NCI-H1417 treated with DMSO at 0.1 percent for 48 hours (cell line): ENCODE measurements around the gene KRTAP10-9.
A peak's percentile ranks its signal among the peaks of the same experiment; 100 is the strongest.
"Not testable (repeated sequence)": the region's sequence is repeated elsewhere in the genome, so short reads cannot be mapped to it uniquely, and the experiment has no call there.

Experiments used
- DNase-seq: peaks from one replicate; lab custom pipeline; 2025; lab: John Stamatoyannopoulos, UW

Gene KRTAP10-9

GRCh38 chr21:44615466-44615865, 11.4 kb upstream of the KRTAP10-9 start:
- no peak for DNase-seq

GRCh38 chr21:44615911-44616590, 10.8 kb upstream of the KRTAP10-9 start:
- no peak for DNase-seq

DNA sequence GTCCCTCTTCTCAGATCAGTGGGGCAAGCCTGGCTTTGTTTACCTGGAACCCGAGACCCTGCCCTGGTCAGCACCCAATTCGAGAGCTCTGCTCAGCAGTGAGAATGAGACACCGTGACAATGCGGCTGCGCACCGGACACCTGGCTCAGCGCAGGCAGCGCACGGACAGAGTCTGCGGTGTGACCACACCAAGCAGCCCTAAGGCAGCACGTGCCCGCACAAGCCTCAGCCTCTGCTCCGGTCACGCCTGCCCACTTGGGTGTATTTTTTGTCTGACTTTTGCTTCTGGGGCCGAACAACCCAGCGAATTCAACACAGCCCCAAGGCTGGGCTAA, 10.3 kb upstream of the KRTAP10-9 start:
- no peak for DNase-seq

DNA sequence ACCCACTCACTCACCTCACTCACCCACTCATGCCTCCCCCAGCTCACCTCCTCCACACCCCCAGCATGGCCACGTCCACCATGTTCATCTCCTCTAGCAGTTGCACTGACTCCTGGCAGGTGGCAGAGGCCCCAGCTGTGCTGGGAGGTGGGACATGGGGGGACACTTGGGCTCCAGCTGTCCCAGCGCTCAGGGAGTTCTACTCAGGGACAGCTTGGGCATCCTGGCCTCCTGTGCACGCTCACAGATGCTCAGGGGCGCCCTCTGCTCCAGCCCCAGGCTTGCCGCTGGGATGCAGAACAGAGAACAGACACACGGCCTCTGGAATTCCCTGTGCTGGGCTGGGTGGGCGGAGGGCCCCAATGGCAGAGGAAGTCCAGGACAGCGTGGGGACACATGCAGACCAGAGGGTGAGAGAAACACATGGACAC, 9.8 kb upstream of the KRTAP10-9 start:
- DNase-seq, result no peak

- DNase-seq, result no peak
Observed at GRCh38 chr21:44618504-44618903, 8.4 kb upstream of the KRTAP10-9 start.

DNA sequence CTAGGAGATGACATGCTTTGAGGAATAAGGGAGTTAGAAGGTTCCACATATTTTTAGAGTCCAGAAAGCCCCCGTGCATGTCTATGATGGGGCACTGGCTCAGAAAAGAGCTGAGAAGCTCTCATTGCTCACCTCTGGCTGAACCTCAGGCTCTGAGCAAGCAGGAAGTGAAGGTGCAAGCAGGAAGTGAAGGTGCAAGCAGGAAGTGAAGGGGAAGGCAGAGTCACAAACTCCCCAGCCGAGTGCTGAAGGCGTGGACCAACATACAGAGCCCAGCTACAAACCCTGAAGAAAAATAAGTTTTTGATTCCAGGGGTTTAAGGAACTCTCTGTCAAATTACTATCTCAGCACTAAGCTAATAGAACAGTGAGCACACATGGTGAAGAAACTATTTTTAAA, 8.0 kb upstream of the KRTAP10-9 start:
- DNase-seq, result no peak

- no peak for DNase-seq
Observed at GRCh38 chr21:44619886-44620285, 7.0 kb upstream of the KRTAP10-9 start.

DNA sequence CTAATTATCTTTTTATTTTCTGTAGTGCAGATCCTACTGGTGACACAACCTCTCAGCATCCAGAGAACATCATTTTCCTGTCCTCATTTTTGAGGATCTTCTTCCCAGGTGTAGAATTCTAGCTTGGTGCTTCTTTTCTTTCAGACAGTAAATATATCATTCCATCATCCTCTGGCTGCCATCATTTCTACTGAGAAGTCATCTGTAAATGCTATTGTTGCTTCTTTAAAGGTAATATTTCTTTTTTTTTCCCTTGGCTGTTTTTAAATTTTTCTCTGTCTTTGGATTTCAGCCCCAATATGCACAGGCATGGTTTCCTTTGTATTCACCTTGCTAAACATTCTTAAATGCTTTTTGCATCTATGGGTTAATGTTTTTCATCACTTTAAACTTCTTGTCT, 3.3 kb upstream of the KRTAP10-9 start:
- no peak for DNase-seq

DNA sequence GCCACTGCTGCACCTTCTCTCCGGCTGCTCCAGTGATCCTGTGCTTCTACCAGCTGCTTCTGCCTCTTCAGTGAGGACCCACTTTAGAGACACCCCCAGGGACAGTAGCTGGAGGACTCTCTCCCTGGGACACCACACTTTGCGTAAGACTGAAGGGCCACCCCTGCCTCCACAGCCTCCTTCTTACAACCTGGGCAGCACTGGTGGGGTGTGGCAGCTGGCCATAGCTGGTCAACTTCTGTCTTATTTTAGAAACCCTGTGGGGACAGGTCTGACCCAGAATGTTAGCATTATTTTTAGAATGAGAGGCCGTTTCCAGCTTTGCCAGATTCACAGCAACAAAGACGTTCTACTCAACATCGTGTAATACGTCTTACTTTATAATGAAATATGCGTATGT, 1.1 kb upstream of the KRTAP10-9 start:
- DNase-seq, result no peak

GRCh38 chr21:44626262-44626661, 631 bp upstream of the KRTAP10-9 start:
- no peak for DNase-seq

DNA sequence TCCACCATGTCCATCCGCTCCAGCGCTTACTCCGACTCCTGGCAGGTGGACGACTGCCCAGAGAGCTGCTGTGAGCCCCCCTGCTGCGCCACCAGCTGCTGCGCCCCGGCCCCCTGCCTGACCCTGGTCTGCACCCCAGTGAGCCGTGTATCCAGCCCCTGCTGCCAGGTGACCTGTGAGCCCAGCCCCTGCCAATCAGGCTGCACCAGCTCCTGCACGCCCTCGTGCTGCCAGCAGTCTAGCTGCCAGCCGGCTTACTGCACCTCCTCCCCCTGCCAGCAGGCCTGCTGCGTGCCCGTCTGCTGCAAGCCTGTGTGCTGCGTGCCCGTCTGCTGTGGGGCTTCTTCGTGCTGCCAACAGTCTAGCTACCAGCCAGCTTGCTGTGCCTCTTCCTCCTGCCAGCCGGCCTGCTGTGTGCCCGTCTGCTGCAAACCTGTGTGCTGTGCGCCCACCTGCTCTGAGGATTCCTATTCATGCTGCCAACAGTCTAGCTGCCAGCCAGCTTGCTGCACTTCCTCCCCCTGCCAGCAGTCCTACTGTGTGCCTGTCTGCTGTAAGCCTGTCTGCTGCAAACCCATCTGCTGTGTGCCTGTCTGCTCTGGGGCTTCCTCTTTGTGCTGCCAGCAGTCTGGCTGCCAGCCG, 409 bp downstream of the KRTAP10-9 start:
- not testable (repeated sequence) for DNase-seq

- DNase-seq, result not testable (repeated sequence)
Observed at GRCh38 chr21:44627831-44628233, 939 bp downstream of the KRTAP10-9 start.

DNA sequence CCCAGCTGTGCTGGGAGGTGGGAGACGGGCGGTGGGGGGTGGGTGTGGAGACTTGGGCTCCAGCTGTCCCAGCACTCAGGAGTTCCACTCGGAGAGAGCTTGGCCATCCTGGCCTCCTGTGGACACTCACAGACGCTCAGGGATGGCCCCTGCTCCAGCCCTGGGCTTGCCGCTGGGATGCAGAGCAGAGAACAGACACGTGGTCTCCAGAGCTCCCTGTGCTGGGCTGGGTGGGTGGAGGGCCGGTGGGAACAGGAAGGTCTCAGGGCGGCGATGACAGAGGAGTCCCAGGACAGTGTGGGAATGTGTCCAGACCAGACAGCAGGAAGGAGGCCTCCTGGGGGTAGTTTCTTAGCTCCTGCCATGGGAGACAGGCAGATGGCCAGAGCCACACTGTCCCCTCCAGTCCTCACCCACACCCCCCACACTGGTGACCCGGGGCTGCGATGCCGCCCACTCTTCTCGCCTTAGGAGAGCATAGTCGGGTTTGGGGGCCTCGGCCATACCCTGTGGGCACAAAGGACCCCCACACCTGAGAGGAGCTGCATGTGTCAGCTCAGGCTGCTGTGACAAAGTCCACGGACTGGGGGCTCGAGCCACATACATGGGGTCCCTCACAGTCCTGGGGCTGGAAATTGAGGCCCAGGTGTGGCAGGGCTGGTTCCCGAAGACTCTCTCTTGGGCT, 2.0 kb downstream of the KRTAP10-9 start:
- no peak for DNase-seq

DNA sequence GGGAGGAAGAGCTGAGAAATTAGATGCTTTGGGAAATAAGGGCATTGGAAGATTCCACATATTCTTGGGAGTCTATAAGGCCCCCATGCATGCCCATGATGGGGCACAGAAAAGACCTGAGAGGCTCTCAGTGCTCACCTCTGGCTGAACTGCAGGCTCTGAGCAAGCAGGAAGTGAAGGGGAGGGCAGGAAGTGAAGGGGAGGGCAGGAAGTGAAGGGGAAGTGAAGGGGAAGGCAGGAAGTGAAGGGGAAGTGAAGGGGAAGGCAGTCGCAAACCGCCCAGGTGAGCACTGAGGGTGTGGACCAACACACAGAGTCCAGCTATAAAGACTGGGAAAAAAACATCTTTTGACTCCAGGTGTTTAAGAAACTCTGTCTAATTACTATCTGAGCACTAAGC, 3.5 kb downstream of the KRTAP10-9 start:
- DNase-seq, result no peak

DNA sequence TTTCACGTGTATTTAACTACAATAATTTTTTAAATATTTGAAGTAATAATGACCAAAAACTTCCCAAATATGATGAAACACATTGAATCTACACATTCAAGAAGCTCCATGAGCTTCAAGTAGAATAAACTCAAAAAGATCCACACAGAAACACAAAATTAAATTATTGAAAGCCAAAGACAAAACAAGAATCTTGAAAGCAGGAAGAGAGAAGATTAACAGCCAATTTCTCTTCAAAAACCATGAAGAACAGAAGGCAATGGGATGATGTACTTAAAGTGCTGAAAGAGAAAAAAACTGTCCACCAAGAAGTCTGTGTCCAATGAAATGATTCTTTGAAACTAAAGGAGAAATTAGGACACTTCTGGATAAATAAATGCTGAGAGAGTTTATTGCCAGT, 5.2 kb downstream of the KRTAP10-9 start:
- DNase-seq, result no peak

GRCh38 chr21:44636209-44637017, 9.5 kb downstream of the KRTAP10-9 start:
- DNase-seq, result no peak

DNA sequence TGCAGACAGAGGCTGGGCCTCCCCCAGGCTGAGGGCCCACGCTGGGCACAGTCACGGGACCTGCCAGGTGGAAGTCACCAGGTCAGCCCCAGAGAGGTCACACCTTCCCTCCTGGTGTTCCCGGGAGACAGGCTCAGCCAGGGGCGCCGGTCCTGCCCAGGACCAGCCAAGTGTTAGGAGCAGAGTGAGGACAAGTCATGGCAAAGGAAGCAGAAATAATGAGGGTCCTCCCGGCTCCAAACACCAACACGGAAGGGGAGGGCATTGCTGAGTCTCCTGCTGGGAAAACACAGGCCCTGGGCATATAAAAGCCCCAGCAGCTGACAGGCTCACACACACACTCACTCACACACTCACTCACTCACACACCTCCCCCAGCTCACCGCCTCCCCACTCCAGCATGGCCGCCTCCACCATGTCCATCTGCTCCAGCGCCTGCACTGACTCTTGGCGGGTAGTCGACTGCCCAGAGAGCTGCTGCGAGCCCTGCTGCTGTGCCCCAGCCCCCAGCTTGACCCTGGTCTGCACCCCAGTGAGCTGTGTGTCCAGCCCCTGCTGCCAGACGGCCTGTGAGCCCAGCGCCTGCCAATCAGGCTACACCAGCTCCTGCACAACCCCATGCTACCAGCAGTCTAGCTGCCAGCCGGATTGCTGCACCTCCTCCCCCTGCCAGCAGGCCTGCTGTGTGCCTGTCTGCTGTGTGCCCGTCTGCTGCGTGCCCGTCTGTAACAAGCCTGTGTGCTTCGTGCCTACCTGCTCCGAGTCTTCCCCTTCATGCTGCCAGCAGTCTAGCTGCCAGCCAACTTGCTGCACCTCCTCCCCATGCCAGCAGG, 10.3 kb downstream of the KRTAP10-9 start, which contains the start of gene KRTAP10-10:
Gene KRTAP10-10, plus strand, starts transcription at position 339 of the 833 bp plus-strand sequence. Its CDS starts 62 bp downstream, at position 401.
- peak; percentile 29 for DNase-seq

GRCh38 chr21:44637851-44638348, 11.0 kb downstream of the KRTAP10-9 start:
- DNase-seq, result not testable (repeated sequence)

DNA sequence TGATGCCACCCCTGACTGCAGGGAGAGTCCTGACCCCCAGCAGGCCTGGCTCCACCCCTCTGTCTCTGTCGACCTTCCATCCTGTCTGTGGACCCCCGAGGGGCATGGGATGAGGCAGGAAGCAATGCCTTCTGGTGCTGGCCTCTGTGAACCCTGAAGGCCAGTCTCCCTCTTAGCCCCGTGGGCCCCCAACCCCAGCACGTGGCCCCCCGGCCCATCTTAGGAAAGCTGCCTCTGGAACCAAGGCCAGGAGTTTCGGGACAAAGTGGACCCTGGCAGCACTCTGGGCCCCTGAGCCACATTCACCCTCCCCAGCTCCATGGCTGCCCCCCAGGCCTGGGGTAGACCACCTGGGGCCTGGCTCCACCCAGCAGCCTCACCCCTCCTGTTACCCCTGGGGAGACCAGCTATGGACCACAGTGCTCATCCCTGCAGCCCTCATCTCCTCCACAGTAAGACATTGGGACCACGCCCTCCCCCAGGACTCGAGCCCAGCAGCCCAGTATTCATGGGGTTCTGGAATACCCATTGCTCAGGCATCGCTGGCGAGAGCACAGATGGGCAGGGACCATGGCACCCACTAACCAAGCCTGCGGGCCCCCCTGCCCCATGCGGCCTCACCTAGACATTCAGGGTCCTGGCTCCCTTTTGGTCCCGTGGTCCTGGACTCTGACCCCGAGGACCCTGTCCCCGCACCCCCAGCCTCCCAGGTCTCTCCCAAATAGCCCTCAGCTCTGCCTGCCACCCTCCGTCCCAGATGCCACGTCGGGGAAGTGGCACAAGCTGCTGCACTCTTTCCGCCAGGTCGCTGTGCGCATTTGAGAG, 11.8 kb downstream of the KRTAP10-9 start:
- DNase-seq, result not testable (repeated sequence)

DNA sequence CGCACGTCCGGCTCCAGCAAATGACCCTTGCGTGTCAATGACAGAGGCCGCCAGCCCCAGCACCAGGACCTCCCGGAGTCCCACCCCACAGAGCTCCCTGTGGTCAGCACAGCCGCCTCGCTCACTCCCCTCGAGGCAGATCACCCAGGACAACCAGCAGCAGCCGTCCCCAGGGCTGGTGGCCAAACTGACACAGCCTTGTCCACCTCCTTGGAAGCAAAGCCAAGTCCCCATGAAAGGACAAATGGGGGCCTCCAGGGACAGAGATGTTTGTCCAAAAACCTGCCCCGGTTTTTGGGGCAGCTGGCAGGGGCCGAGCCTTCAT, 12.4 kb downstream of the KRTAP10-9 start:
- no peak for DNase-seq

DNA sequence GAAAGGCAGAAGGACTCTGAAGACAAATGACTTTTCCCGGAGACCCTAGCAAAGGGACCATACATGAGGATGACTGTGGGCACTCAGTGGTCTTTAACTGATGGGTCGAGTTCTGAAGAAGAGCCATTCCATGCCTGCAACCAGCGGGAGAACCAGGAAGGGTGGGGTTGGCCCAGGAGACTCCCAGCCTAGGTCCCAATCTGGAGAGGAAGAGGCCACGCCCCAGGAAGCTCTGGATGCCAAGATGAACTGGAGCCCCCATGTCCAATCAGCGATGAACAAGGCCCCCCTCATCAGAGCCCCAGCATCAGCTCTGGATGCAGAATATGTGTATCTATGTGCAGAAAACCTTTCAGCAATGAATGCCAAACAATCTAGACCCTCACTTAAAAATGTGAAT, 13.9 kb downstream of the KRTAP10-9 start:
- DNase-seq, result no peak
